Hepatocyte (in vitro differentiated cells): ENCODE results near the gene DNM3.

ENCODE experiments used
- CTCF ChIP-seq: fragments of 200-600 bp; sonication (generic); IDR thresholded peaks from 2 replicates; pipeline ENCODE4 v1.5.1; 2016; ENCODE audit warnings: antibody characterized with exemption, mild to moderate bottlenecking; ENCODE audit not compliant: poor library complexity
- EZH2 ChIP-seq: fragments of 200-600 bp; sonication (generic); IDR thresholded peaks from 2 replicates; pipeline ENCODE4 v1.6.1; 2016; ENCODE audit warnings: antibody characterized with exemption, mild to moderate bottlenecking, borderline replicate concordance

- TF ChIP-seq CTCF (no peak), EZH2 (no peak)
Observed at GRCh38 chr1:171845998-171846397, 4.7 kb downstream of the DNM3 start.
